ENCODE measurements around the gene SLC4A1AP. TPM values are rescaled to one million over a fixed set of nuclear protein-coding genes. Genes with fewer than 3 reads are reported as not detected.
A peak's percentile ranks its signal among the peaks of the same experiment; 100 is the strongest.

SLC4A1AP gene
- total RNA-seq, 1 donor from 2014 or later: 19.8 TPM

- no peak overlapping the region for H3K27ac Mint-ChIP-seq (ENCODE audit: unreplicated experiment)
- H3K27me3 Mint-ChIP-seq (ENCODE audit: unreplicated experiment): no peaks in the 10 kb centered on the region
- no peak overlapping the region for H3K4me3 Mint-ChIP-seq (ENCODE audit: unreplicated experiment)
- peaks cover 4% of the 10 kb centered on the region for H3K4me1 Mint-ChIP-seq (ENCODE audit: unreplicated experiment)
- DNase-seq (ENCODE audit: low spot score): no peak
- no peaks in the 10 kb centered on the region for H3K9me3 Mint-ChIP-seq (ENCODE audit: unreplicated experiment)
- TF ChIP-seq CTCF (IDR thresholded peaks at IDR 0.05; ENCODE audit: unreplicated experiment): no peak
- no peaks in the 10 kb centered on the region for H3K36me3 Mint-ChIP-seq (ENCODE audit: low read depth, unreplicated experiment)
These were observed 38.0 kb downstream of the SLC4A1AP start for GRCh38 chr2:27701676-27702075.

GRCh38 chr2:27702302-27702701 is 38.6 kb downstream of the SLC4A1AP start:
- no peak for TF ChIP-seq CTCF (IDR thresholded peaks at IDR 0.05; ENCODE audit: unreplicated experiment)
- H3K27ac Mint-ChIP-seq (ENCODE audit: unreplicated experiment): no peak overlapping the region
- no peak for DNase-seq (ENCODE audit: low spot score)
- H3K4me1 Mint-ChIP-seq (ENCODE audit: unreplicated experiment): peaks cover 4% of the 10 kb centered on the region
- no peaks in the 10 kb centered on the region for H3K27me3 Mint-ChIP-seq (ENCODE audit: unreplicated experiment)
- no peak overlapping the region for H3K4me3 Mint-ChIP-seq (ENCODE audit: unreplicated experiment)
- H3K9me3 Mint-ChIP-seq (ENCODE audit: unreplicated experiment): no peaks in the 10 kb centered on the region
- H3K36me3 Mint-ChIP-seq (ENCODE audit: low read depth, unreplicated experiment): no peaks in the 10 kb centered on the region

- DNase-seq (ENCODE audit: low spot score): peak; percentile 86
- peaks cover 4% of the 10 kb centered on the region for H3K4me1 Mint-ChIP-seq (ENCODE audit: unreplicated experiment)
These were observed 40.1 kb downstream of the SLC4A1AP start for GRCh38 chr2:27703638-27704341.

GRCh38 chr2:27704342-27704876 is 40.7 kb downstream of the SLC4A1AP start:
- no peaks in the 10 kb centered on the region for H3K27me3 Mint-ChIP-seq (ENCODE audit: unreplicated experiment)
- H3K27ac Mint-ChIP-seq (ENCODE audit: unreplicated experiment): no peak overlapping the region
- no peak for TF ChIP-seq CTCF (IDR thresholded peaks at IDR 0.05; ENCODE audit: unreplicated experiment)
- no peak for DNase-seq (ENCODE audit: low spot score)
- H3K9me3 Mint-ChIP-seq (ENCODE audit: unreplicated experiment): no peaks in the 10 kb centered on the region
- H3K4me3 Mint-ChIP-seq (ENCODE audit: unreplicated experiment): no peak overlapping the region
- H3K4me1 Mint-ChIP-seq (ENCODE audit: unreplicated experiment): peaks cover 4% of the 10 kb centered on the region
- H3K36me3 Mint-ChIP-seq (ENCODE audit: low read depth, unreplicated experiment): no peaks in the 10 kb centered on the region

More at GRCh38 chr2:27703638-27704341, 40.1 kb downstream of the SLC4A1AP start:
- H3K27ac Mint-ChIP-seq (ENCODE audit: unreplicated experiment): no peak overlapping the region
- no peaks in the 10 kb centered on the region for H3K9me3 Mint-ChIP-seq (ENCODE audit: unreplicated experiment)
- H3K27me3 Mint-ChIP-seq (ENCODE audit: unreplicated experiment): no peaks in the 10 kb centered on the region
- no peaks in the 10 kb centered on the region for H3K36me3 Mint-ChIP-seq (ENCODE audit: low read depth, unreplicated experiment)
- TF ChIP-seq CTCF (IDR thresholded peaks at IDR 0.05; ENCODE audit: unreplicated experiment): peak; percentile 96
- no peak overlapping the region for H3K4me3 Mint-ChIP-seq (ENCODE audit: unreplicated experiment)
